H9 (cell line): Measurements from ENCODE around the gene HSPA8. TPM values are rescaled to one million over a fixed set of nuclear protein-coding genes. Genes with fewer than 3 reads are reported as not detected.

Experiments used
- DNase-seq: peaks from one replicate; pipeline ENCODE4 v3.0.0-alpha.2; 2017
- H2AFZ ChIP-seq: one replicate; pipeline ENCODE4 v1.6.1; 2013; ENCODE audit warnings: mild to moderate bottlenecking, low read length, control low read depth, moderate library complexity
- H2AK5ac ChIP-seq: 2 replicates; pipeline ENCODE4 v1.6.1; 2013; ENCODE audit warnings: low read length, control low read depth, mixed read lengths; ENCODE audit not compliant: insufficient read length
- H2BK120ac ChIP-seq: one replicate; pipeline ENCODE4 v1.6.1; 2013; ENCODE audit warnings: low read depth, mild to moderate bottlenecking, low read length, control low read depth, inconsistent platforms; ENCODE audit not compliant: poor library complexity, severe bottlenecking
- H2BK12ac ChIP-seq: 2 replicates; pipeline ENCODE4 v1.6.1; 2013; ENCODE audit warnings: low read length, control low read depth, mixed read lengths, low read depth; ENCODE audit not compliant: insufficient read length
- H2BK15ac ChIP-seq: 2 replicates; pipeline ENCODE4 v1.6.1; 2013; ENCODE audit warnings: low read depth, low read length, control low read depth
- H2BK20ac ChIP-seq: one replicate; pipeline ENCODE4 v1.6.1; 2013; ENCODE audit warnings: low read depth, mild to moderate bottlenecking, low read length, control low read depth, inconsistent platforms; ENCODE audit not compliant: poor library complexity, severe bottlenecking
- H2BK5ac ChIP-seq: 2 replicates; pipeline ENCODE4 v1.6.1; 2013; ENCODE audit warnings: low read length, control low read depth, mixed read lengths; ENCODE audit not compliant: insufficient read length
- H3K14ac ChIP-seq: 2 replicates; pipeline ENCODE4 v1.6.1; 2013; ENCODE audit warnings: low read length, control low read depth; ENCODE audit not compliant: insufficient read depth
- H3K18ac ChIP-seq: 2 replicates; pipeline ENCODE4 v1.6.1; 2013; ENCODE audit warnings: low read depth, mild to moderate bottlenecking, mixed read lengths, low read length, control low read depth; ENCODE audit not compliant: insufficient read length
- H3K23ac ChIP-seq: 2 replicates; pipeline ENCODE4 v1.6.1; 2013; ENCODE audit warnings: low read length, control low read depth, mixed read lengths, low read depth; ENCODE audit not compliant: insufficient read length
- H3K23me2 ChIP-seq: 2 replicates; pipeline ENCODE4 v1.6.1; 2013; ENCODE audit warnings: low read depth, mild to moderate bottlenecking, mixed read lengths, low read length, control low read depth; ENCODE audit not compliant: insufficient read length, poor library complexity, severe bottlenecking
- H3K27ac ChIP-seq: 2 replicates; pipeline ENCODE4 v1.5.1; 2013; ENCODE audit warnings: low read length, control low read depth, mixed read lengths, low read depth; ENCODE audit not compliant: insufficient read length
- H3K27me3 ChIP-seq: 2 replicates; pipeline ENCODE4 v1.6.1; 2013; ENCODE audit warnings: low read length, control low read depth, inconsistent platforms; ENCODE audit not compliant: insufficient read depth
- H3K4ac ChIP-seq: 2 replicates; pipeline ENCODE4 v1.6.1; 2013; ENCODE audit warnings: low read depth, mild to moderate bottlenecking, control low read depth, inconsistent platforms, low read length, moderate library complexity
- H3K4me1 ChIP-seq: 2 replicates; pipeline ENCODE4 v1.6.1; 2013; ENCODE audit warnings: low read length, control low read depth, inconsistent platforms; ENCODE audit not compliant: insufficient read depth
- H3K4me2 ChIP-seq: 2 replicates; pipeline ENCODE4 v1.6.1; 2013; ENCODE audit warnings: low read length, control low read depth, mixed read lengths; ENCODE audit not compliant: insufficient read length, insufficient read depth
- H3K56ac ChIP-seq: 2 replicates; pipeline ENCODE4 v1.6.1; 2013; ENCODE audit warnings: low read depth, mild to moderate bottlenecking, mixed read lengths, low read length, control low read depth; ENCODE audit not compliant: insufficient read length
- H3K79me1 ChIP-seq: 2 replicates; pipeline ENCODE4 v1.6.1; 2013; ENCODE audit warnings: low read depth, mild to moderate bottlenecking, moderate library complexity, low read length, control low read depth, inconsistent platforms; ENCODE audit not compliant: insufficient read depth, poor library complexity, severe bottlenecking
- H3K79me2 ChIP-seq: 2 replicates; pipeline ENCODE4 v1.6.1; 2013; ENCODE audit warnings: low read length, control low read depth, inconsistent platforms; ENCODE audit not compliant: insufficient read depth
- H3K9ac ChIP-seq: 2 replicates; pipeline ENCODE4 v1.6.1; 2013; ENCODE audit warnings: low read length, control low read depth, mixed read lengths; ENCODE audit not compliant: insufficient read length; ENCODE audit errors: extremely low read depth
- H3K9me3 ChIP-seq: one replicate; pipeline ENCODE4 v1.6.1; 2013; ENCODE audit warnings: low read depth, low read length, inconsistent platforms; ENCODE audit not compliant: control insufficient read depth
- H3T11ph ChIP-seq: one replicate; pipeline ENCODE4 v1.6.1; 2013; ENCODE audit warnings: mild to moderate bottlenecking, low read length, control low read depth, inconsistent platforms
- H4K20me1 ChIP-seq: one replicate; pipeline ENCODE4 v1.6.1; 2013; ENCODE audit not compliant: control insufficient read depth, insufficient read length, insufficient read depth
- H4K5ac ChIP-seq: 2 replicates; pipeline ENCODE4 v1.6.1; 2013; ENCODE audit warnings: low read depth, mild to moderate bottlenecking, mixed read lengths, low read length, control low read depth; ENCODE audit not compliant: insufficient read length
- H4K8ac ChIP-seq: replicated peaks from 2 replicates; pipeline ENCODE4 v1.6.1; 2013; ENCODE audit warnings: low read length, control low read depth, mixed read lengths, low read depth; ENCODE audit not compliant: insufficient read length
- H4K91ac ChIP-seq: 2 replicates; pipeline ENCODE4 v1.6.1; 2013; ENCODE audit warnings: low read depth, mild to moderate bottlenecking, moderate library complexity, mixed read lengths, low read length, control low read depth; ENCODE audit not compliant: insufficient read length
- H3K27ac Mint-ChIP-seq, 3 experiments: 2 replicates in 2 of 3; 3 replicates in 1 of 3; pipeline ENCODE4 v1.8.0; 2020 to 2021; ENCODE audit warnings: mixed read lengths in 3 of 3, mild to moderate bottlenecking in 1 of 3, moderate library complexity in 1 of 3
- H3K27me3 Mint-ChIP-seq: 2 replicates; pipeline ENCODE4 v1.8.0; 2021; ENCODE audit warnings: low read depth, mild to moderate bottlenecking, moderate library complexity, mixed read lengths
- H3K36me3 Mint-ChIP-seq, 3 experiments: 2 replicates in 2 of 3; 3 replicates in 1 of 3; pipeline ENCODE4 v1.8.0; 2020 to 2021; ENCODE audit warnings: low read depth in 3 of 3, mixed read lengths in 3 of 3; ENCODE audit not compliant: insufficient read depth in 1 of 3
- H3K4me1 Mint-ChIP-seq, 2 experiments: 2 replicates each; pipeline ENCODE4 v1.8.0; 2020; ENCODE audit warnings: mixed read lengths in 2 of 2
- H3K4me3 Mint-ChIP-seq, 2 experiments: 2 replicates in 1 of 2; 3 replicates in 1 of 2; pipeline ENCODE4 v1.8.0; 2020 to 2021; ENCODE audit warnings: mild to moderate bottlenecking in 2 of 2, mixed read lengths in 2 of 2, moderate library complexity in 1 of 2
- H3K9me3 Mint-ChIP-seq, 2 experiments: 2 replicates in 1 of 2; 3 replicates in 1 of 2; pipeline ENCODE4 v1.8.0; 2020; ENCODE audit warnings: mild to moderate bottlenecking in 2 of 2, mixed read lengths in 2 of 2, moderate library complexity in 1 of 2
- CTCF ChIP-seq: fragments of 200-600 bp; sonication (generic); conservative IDR thresholded peaks from 3 replicates; pipeline ENCODE4 v1.8.0; 2021; ENCODE audit warnings: antibody characterized with exemption, mild to moderate bottlenecking
- WGBS: extraction: QIAGEN DNeasy Blood & Tissue Kit; methylation state at CpG from one replicate; pipeline ENCODE4 v1.1.7; 2013; ENCODE audit warnings: missing lambda C conversion rate, low lambda C conversion rate, mixed read lengths; ENCODE audit not compliant: insufficient read length; ENCODE audit errors: extremely low coverage; 5-methylcytosine and 5-hydroxymethylcytosine counted together
- total RNA-seq: library from RNA; stranded (reverse); gene quantifications from 2 replicates; pipeline ENCODE4 v1.2.1, GENCODE V29; 2021

The HSPA8 gene
- total RNA-seq, 1 experiment from 2014 or later: 2,160 TPM

DNA sequence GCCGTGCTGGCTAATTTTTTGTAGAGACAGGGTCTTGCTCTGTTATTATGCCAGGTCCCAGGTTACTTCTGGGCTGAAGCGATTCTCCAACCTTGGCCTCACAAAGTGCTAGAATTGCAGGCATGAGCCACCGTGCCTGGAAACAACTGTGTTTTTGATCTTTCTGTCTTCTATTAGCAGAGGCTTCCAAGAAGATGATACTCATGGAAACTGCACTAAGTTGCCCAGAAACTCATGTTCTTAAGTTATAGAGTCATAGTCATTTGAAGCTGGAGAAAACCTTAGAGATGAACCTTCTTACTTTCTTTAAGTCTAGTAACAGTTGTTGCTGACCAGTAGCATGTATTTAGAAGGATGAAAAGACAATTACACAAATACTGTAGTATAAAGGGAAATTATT, 37.1 kb upstream of the HSPA8 start:
- no peak for DNase-seq
- no peak overlapping the region for H2BK12ac ChIP-seq
- H3K4me1 ChIP-seq: no peaks in the 10 kb centered on the region
- peaks cover 16 to 20% of the 10 kb centered on the region in 2 experiments for H3K4me1 Mint-ChIP-seq
- H2BK5ac ChIP-seq: no peak overlapping the region
- H4K5ac ChIP-seq: no peak overlapping the region
- H4K8ac ChIP-seq: no peak overlapping the region
- TF ChIP-seq CTCF: no peak
- no peak overlapping the region for H3T11ph ChIP-seq
- H3K79me2 ChIP-seq: no peaks in the 10 kb centered on the region
- H2AFZ ChIP-seq: no peak overlapping the region
- H3K27me3 Mint-ChIP-seq: no peaks in the 10 kb centered on the region
- H3K23me2 ChIP-seq: no peaks in the 10 kb centered on the region
- no peak overlapping the region for H3K27ac ChIP-seq
- no peak overlapping the region for H3K9ac ChIP-seq
- no peak overlapping the region for H3K56ac ChIP-seq
- no peak overlapping the region for H2BK20ac ChIP-seq
- no peaks in the 10 kb centered on the region for H3K79me1 ChIP-seq
- H3K14ac ChIP-seq: no peak overlapping the region
- H2AK5ac ChIP-seq: no peak overlapping the region
- H3K9me3 Mint-ChIP-seq: no peaks in the 10 kb centered on the region
- no peak overlapping the region for H3K23ac ChIP-seq
- H4K91ac ChIP-seq: no peak overlapping the region
- WGBS: no CpG with 5 or more reads among the region's 3 CpGs
- H3K4me2 ChIP-seq: no peak overlapping the region
- no peak overlapping the region for H2BK15ac ChIP-seq
- peaks cover 0 to 7% (median 5%) of the 10 kb centered on the region in 3 experiments; a peak in 5 of 7 replicates for H3K36me3 Mint-ChIP-seq
- no peak overlapping the region for H3K18ac ChIP-seq
- H4K20me1 ChIP-seq: peaks cover 4% of the 10 kb centered on the region
- H3K4me3 Mint-ChIP-seq: no peak overlapping the region
- no peak overlapping the region; a peak in 1 of 7 replicates for H3K27ac Mint-ChIP-seq
- no peak overlapping the region for H2BK120ac ChIP-seq
- no peaks in the 10 kb centered on the region for H3K27me3 ChIP-seq
- H3K9me3 ChIP-seq: no peaks in the 10 kb centered on the region
- no peak overlapping the region for H3K4ac ChIP-seq
